DND-41 (cell line): ENCODE data around the gene PNPLA8.

Source experiments
- ATAC-seq: fragments of 200-7000 bp; cut with Tn5 transposase; 3 replicates; pipeline ENCODE4 v1.9.1; 2021; ENCODE audit warnings: low read depth; ENCODE audit not compliant: insufficient read depth
- DNase-seq: peaks from one replicate; pipeline ENCODE4 v3.0.0-alpha.2; 2020
- H2AFZ ChIP-seq: 2 replicates; pipeline ENCODE4 v1.6.0; 2012; ENCODE audit warnings: low read depth, low read length
- H3K27ac ChIP-seq: 2 replicates; pipeline ENCODE4 v1.5.1; 2012; ENCODE audit warnings: low read length, inconsistent platforms
- H3K27me3 ChIP-seq: fragments of 200-600 bp; sonication (generic); 2 replicates; pipeline ENCODE4 v1.6.0; 2012; ENCODE audit warnings: low read length, mild to moderate bottlenecking, inconsistent platforms; ENCODE audit not compliant: insufficient read depth, poor library complexity
- H3K36me3 ChIP-seq: 2 replicates; pipeline ENCODE4 v1.5.1; 2012; ENCODE audit warnings: low read length, inconsistent platforms; ENCODE audit not compliant: insufficient read depth
- H3K4me1 ChIP-seq: 2 replicates; pipeline ENCODE4 v1.5.1; 2012; ENCODE audit warnings: mild to moderate bottlenecking, low read length; ENCODE audit not compliant: insufficient read depth
- H3K4me2 ChIP-seq: 2 replicates; pipeline ENCODE4 v1.6.0; 2012; ENCODE audit warnings: mild to moderate bottlenecking, moderate library complexity, low read length, inconsistent platforms; ENCODE audit not compliant: insufficient read depth
- H3K4me3 ChIP-seq, 2 experiments: fragments of 200-600 bp in 1 of 2; shearing (Covaris generic) in 1 of 2; 2 replicates each; pipeline ENCODE4 v1.5.1; 2012 to 2016; ENCODE audit warnings: inconsistent platforms in 2 of 2, low read length in 2 of 2, mild to moderate bottlenecking in 2 of 2, low read depth in 1 of 2, moderate library complexity in 1 of 2
- H3K79me2 ChIP-seq: 2 replicates; pipeline ENCODE4 v1.6.0; 2012; ENCODE audit warnings: low read length, inconsistent platforms; ENCODE audit not compliant: insufficient read depth
- H3K9ac ChIP-seq: 2 replicates; pipeline ENCODE4 v1.6.0; 2012; ENCODE audit warnings: low read depth, mild to moderate bottlenecking, inconsistent platforms, low read length, moderate library complexity
- H3K9me3 ChIP-seq: 2 replicates; pipeline ENCODE4 v1.5.1; 2012; ENCODE audit warnings: low read length, moderate library complexity, mild to moderate bottlenecking, inconsistent platforms; ENCODE audit not compliant: insufficient read depth, severe bottlenecking
- H4K20me1 ChIP-seq: 2 replicates; pipeline ENCODE4 v1.6.0; 2012; ENCODE audit warnings: low read length; ENCODE audit not compliant: insufficient read depth
- CTCF ChIP-seq: IDR thresholded peaks from 2 replicates; pipeline ENCODE4 v1.5.1; 2012; ENCODE audit warnings: borderline replicate concordance, low read length, moderate library complexity, mild to moderate bottlenecking; ENCODE audit not compliant: poor library complexity, severe bottlenecking; ENCODE audit errors: extremely low read depth
- EZH2 ChIP-seq: IDR thresholded peaks from 3 replicates; pipeline ENCODE4 v1.6.1; 2012; ENCODE audit warnings: borderline replicate concordance, low read depth, mild to moderate bottlenecking, moderate library complexity, low read length, inconsistent platforms; ENCODE audit not compliant: severe bottlenecking

The PNPLA8 gene

GRCh38 chr7:108453320-108453719, 72.6 kb downstream of the PNPLA8 start:
- Histone ChIP-seq H3K79me2 (no peaks in the 10 kb centered on the region), H3K4me1 (no peaks in the 10 kb centered on the region), H3K9me3 (no peaks in the 10 kb centered on the region), H4K20me1 (no peaks in the 10 kb centered on the region), H3K27me3 (no peaks in the 10 kb centered on the region), H3K36me3 (no peaks in the 10 kb centered on the region), H2AFZ (no peak overlapping the region), H3K9ac (no peak overlapping the region), H3K4me3 (no peak overlapping the region), H3K4me2 (no peak overlapping the region), H3K27ac (no peak overlapping the region)
- DNase-seq (no peak), ATAC-seq (no peak)
- TF ChIP-seq CTCF (no peak), EZH2 (no peak)

- H3K4me2 ChIP-seq, result no peak overlapping the region
- no peak overlapping the region for H3K27ac ChIP-seq
- H3K27me3 ChIP-seq, result no peaks in the 10 kb centered on the region
- H3K9me3 ChIP-seq, result no peaks in the 10 kb centered on the region
- no peak overlapping the region for H3K4me3 ChIP-seq
- H3K79me2 ChIP-seq, result no peaks in the 10 kb centered on the region
- no peaks in the 10 kb centered on the region for H3K4me1 ChIP-seq
- DNase-seq, result no peak
- no peak for TF ChIP-seq EZH2
- peak; percentile 59 for TF ChIP-seq CTCF
- no peak overlapping the region for H3K9ac ChIP-seq
- H4K20me1 ChIP-seq, result no peaks in the 10 kb centered on the region
- no peaks in the 10 kb centered on the region for H3K36me3 ChIP-seq
- ATAC-seq, result peak; percentile 72; the same call in 2 of the 3 replicates
- no peak overlapping the region for H2AFZ ChIP-seq
Observed at GRCh38 chr7:108452707-108453106, 73.2 kb downstream of the PNPLA8 start.

- no peaks in the 10 kb centered on the region for H4K20me1 ChIP-seq
- ATAC-seq (no peak), DNase-seq (no peak)
- no peaks in the 10 kb centered on the region for H3K36me3 ChIP-seq
- H2AFZ ChIP-seq, result no peak overlapping the region
- no peaks in the 10 kb centered on the region for H3K4me1 ChIP-seq
- no peak for TF ChIP-seq CTCF
- no peaks in the 10 kb centered on the region for H3K27me3 ChIP-seq
- no peak overlapping the region for H3K27ac ChIP-seq
- no peak overlapping the region for H3K4me2 ChIP-seq
- no peaks in the 10 kb centered on the region for H3K9me3 ChIP-seq
- H3K9ac ChIP-seq, result no peak overlapping the region
- H3K79me2 ChIP-seq, result no peaks in the 10 kb centered on the region
- no peak overlapping the region for H3K4me3 ChIP-seq
Observed at GRCh38 chr7:108451296-108451848, 74.6 kb downstream of the PNPLA8 start.

GRCh38 chr7:108450160-108450559, 75.8 kb downstream of the PNPLA8 start:
- Histone ChIP-seq H4K20me1 (no peaks in the 10 kb centered on the region), H3K4me3 (no peak overlapping the region), H3K9ac (no peak overlapping the region), H3K9me3 (no peaks in the 10 kb centered on the region), H3K4me1 (no peaks in the 10 kb centered on the region), H3K27ac (no peak overlapping the region), H3K79me2 (no peaks in the 10 kb centered on the region), H3K36me3 (no peaks in the 10 kb centered on the region), H2AFZ (no peak overlapping the region), H3K27me3 (no peaks in the 10 kb centered on the region), H3K4me2 (no peak overlapping the region)
- DNase-seq (no peak), ATAC-seq (no peak)
- TF ChIP-seq EZH2, result no peak
- no peak for TF ChIP-seq CTCF
